ENCODE data around the gene VPS26B.
"Not testable (repeated sequence)": the region's sequence is repeated elsewhere in the genome, so short reads cannot be mapped to it uniquely, and the experiment has no call there.

VPS26B gene

DNA sequence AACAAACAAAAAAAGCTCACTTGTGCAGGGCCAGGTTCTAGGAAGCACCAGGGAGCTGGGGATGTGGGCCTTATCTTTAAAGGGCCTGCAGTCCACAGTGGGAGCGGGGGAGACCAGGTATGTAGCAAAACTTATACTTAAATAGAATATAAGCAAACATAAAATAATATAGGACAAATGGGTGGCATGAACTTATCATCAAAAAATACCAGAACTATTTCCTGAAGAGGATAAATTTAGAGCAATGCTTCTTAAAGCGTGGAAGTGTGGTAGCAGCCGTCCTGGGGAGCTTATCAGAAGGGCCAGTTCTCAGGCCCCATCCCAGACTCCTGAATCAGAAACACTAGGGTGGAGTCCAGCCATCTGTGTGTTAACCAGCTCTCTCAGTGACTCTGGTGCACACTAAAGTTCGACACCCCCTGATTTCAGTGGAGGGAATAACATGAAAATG is 9.3 kb downstream of the VPS26B start:
- DNase-seq: no peak

- no peak for DNase-seq
Measured at GRCh38 chr11:134235399-134235798, 10.9 kb downstream of the VPS26B start.

- DNase-seq: no peak
Measured at GRCh38 chr11:134236834-134237556, 12.5 kb downstream of the VPS26B start.

DNA sequence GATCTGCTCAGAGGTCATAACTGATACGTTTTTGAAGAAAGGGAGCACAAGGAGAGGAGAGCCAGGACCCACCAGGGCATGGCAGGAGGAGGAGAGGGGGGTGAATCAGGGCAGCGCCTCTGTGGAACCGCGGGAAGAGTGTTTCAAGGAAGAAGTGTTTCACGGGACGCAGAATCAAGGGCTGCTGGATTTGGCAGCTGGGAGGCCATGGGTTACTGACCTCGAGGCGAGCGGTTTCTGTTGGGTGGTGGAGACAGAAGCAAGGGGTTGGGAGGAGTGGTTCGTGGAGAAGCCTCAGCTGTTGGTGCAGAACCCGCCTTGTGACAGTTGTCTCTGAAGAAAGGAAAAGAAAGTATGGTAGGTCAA is 13.1 kb downstream of the VPS26B start:
- no peak for DNase-seq

DNA sequence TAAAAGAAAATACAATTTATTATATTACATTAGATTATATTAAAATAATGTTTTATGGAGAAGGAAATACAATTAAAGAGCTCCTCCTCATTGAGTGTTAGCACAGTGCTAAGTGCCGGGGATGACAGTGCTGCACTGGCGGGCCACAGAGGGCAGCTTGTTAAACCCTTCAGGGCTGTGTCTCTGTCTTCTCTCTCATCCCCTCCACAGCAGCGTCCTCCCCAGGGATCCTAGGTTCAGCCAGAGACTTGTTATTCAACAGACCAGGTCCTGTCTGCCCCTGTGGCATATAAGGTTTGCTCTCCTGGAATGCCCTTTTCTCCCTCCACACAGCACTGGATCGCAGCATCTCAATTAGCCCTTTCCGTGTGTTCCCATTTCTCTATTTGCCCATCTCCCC is 14.5 kb downstream of the VPS26B start:
- no peak for DNase-seq

DNA sequence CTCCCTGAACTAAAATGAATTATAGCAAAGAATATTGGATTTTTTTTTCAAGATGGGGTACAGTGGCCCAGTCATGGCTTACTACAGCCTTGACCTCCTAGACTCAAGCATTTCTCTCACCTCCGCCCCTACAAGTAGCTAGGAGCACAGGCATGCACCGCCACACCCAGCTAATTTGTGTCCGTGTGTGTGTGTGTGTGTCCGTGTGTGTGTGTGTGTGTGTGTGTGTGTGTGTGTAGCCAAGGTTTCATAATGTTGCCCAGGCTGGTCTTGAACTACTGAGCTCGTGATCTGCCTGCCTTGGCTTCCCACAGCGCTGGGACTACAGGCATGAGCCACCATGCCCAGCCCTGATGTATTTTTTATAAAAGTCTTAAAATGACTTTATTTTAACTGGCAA is 16.1 kb downstream of the VPS26B start:
- DNase-seq: no peak

DNA sequence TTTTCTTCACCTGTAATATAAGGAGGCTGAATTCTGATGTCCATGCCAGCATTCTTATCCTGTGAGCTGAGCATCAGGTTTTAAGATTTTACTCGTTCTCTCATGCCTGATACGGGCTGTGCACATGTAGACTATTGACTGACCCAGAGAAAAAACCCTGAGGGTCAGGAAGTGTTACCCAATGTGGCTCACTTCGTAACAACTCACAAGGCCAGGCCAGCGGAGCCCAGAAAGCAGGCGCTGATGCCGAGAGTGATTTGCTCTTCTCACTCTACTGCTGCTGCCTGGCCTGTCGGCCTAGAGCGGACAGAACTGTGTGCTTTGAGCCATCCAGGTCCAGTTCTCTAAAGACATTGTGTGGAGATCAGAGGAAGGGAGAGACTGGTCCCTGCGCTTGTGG is 17.9 kb downstream of the VPS26B start:
- peak; percentile 44 to 61 for DNase-seq

DNA sequence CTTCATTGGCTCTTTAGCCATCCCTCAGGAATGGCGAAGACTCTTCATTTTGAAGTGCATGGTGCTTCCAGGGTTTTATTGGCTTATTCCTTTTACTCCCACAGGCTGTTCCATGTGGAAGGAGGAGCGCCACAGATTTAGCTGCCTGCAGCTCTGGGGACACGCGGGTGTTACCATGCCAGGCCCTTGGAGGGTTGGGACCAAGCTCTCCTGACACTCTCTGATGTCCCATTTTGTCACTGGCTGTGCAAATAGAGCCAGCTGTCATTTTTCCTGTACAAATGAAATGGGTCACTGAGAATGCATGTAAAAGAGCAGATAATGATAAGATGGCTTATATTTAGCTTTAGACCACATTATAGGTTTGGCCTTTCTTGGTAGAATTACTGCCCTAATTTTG is 19.4 kb downstream of the VPS26B start:
- DNase-seq: no peak

GRCh38 chr11:134244593-134244992 is 20.1 kb downstream of the VPS26B start:
- DNase-seq: peak; percentile 30 to 50

DNA sequence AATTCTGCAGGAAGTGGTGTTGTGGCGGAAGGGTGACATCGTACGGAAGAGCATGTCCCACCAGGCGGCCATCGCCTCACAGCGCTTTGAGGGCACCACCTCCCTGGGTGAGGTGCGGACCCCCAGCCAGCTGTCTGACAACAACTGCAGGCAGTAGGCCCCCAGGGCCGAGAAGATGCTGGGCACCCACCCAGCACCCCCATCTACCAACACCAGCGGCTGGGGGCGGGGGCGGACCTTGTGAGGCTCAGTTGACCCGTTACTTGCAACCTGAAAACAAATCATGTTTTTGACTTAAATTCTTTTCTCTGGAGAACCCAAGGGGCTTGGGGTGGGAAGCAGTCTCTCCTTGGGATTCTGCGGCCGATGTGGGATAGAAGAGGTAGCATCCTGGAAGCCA is 21.0 kb downstream of the VPS26B start:
- no peak for DNase-seq

DNA sequence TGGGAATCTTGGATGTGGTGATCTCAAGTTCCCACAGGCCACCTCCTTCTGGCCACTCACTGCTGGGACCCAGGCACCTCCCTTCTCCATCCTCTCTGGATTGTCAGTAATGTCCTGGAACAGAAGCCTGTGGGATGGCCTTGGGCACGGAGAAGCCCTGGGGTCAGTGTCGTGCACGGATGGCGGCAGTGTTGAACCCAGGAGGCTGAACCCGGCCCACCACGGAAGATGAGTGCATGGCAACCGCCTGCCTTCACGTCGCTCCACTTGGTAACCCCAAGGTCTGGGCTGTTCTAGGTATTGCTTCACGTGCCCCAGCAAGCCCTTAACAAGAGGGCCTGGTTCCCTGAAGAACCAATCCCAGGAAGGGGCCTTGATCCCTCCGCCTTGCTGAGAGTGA is 21.6 kb downstream of the VPS26B start:
- DNase-seq: no peak

GRCh38 chr11:134246678-134247077 is 22.2 kb downstream of the VPS26B start:
- DNase-seq: no peak

- no peak for DNase-seq
Measured at GRCh38 chr11:134248910-134249480, 24.5 kb downstream of the VPS26B start.

- peak; percentile 26 to 36 for DNase-seq
Measured at GRCh38 chr11:134250246-134250645, 25.8 kb downstream of the VPS26B start.

DNA sequence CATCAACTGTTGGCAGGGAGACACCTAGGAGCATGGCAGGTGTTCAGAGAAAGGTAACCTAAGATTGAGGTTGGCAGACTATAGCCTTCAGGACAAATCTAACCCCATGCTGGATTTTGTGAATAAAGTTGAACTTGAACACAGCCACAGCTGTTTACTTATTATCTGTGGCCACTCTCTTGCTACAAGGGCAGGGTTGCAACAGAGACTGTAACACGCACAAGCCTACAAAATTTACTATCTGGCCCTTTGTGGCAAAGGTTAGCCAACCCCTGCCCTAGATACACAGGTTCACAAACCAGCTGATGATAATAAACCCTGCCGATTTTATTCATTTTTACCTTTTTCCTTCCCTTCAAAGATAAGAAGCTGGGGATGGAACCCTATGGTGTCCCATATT is 26.2 kb downstream of the VPS26B start:
- no peak for DNase-seq

- DNase-seq: peak; percentile 29 to 43
Measured at GRCh38 chr11:134252346-134253187, 28.1 kb downstream of the VPS26B start.

GRCh38 chr11:134253188-134253993 is 28.9 kb downstream of the VPS26B start, which contains the start of the genes ACAD8 and THYN1:
TSS of gene ACAD8 (plus strand) at chr11:134253568. CDS start at chr11:134253601, 33 bp downstream.
TSS of gene THYN1 (minus strand) at chr11:134253352. CDS start at chr11:134252882, 470 bp downstream.
- peak; percentile 89 to 95 for DNase-seq

DNA sequence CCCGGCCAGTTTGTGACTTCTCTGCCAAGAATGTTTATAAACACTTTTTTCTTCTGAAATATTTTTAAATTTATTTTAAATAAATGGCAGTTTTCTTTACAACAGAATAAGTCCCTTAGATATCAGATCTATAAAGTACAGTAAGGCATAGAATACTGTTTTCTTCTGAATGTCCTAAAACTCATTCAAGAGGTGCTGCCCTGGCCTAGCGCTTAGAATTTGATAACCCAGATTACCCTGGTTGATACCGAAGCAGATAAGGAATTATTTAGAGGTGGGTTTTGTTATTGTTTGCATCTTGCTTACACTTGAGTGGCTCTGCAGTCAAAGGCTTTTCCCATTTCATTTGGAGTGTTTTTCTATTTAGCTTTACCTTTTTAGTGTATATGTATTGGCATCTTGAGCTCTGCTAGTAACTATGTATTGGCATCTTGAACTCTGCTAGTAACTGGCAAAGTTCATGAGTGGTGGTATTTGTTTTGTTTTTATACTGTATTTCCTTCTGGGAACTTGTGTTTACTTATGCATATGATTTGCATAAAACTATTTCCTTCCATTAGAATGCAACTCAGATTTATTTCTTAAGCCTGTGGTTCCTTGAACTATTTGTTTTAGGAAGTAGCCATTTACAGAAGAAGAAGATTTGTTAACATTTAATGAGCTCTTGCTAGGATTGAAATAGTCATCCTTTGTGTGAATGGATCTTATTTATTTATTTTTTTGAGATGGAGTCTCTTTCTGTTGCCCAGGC is 30.1 kb downstream of the VPS26B start:
- DNase-seq: peak in 1 of 2 experiments; percentile 9

GRCh38 chr11:134255184-134255561 is 30.7 kb downstream of the VPS26B start:
- not testable (repeated sequence) for DNase-seq

DNA sequence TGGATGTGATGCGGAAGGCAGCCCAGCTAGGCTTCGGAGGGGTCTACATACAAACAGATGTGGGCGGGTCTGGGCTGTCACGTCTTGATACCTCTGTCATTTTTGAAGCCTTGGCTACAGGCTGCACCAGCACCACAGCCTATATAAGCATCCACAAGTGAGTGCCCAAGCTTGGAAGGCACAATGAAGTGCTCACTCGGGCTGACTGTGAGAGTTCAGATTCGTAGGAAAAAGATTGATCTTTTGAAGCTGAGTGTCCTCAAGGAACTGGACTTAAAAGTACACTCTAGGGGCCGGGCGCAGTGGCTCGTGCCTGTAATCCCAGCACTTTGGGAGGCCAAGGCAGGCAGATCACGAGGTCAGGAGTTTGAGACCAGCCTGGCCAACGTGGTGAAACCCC is 32.6 kb downstream of the VPS26B start:
- DNase-seq: no peak

GRCh38 chr11:134258577-134258976 is 34.1 kb downstream of the VPS26B start:
- DNase-seq: no peak

GRCh38 chr11:134260503-134260902 is 36.0 kb downstream of the VPS26B start:
- DNase-seq: peak in 1 of 2 experiments; percentile 15
